ENCODE measurements around the gene ZBED6. TPM values are rescaled to one million over a fixed set of nuclear protein-coding genes. Genes with fewer than 3 reads are reported as not detected.

ZBED6 gene
- total RNA-seq, 1 experiment from 2014 or later = 13.1 TPM

- Histone ChIP-seq H2BK20ac (ENCODE audit: low read depth, low read length, poor library complexity, severe bottlenecking) (no peak overlapping the region), H3K18ac (ENCODE audit: insufficient read length, low read depth, low read length) (no peak overlapping the region), H2AK5ac (ENCODE audit: insufficient read length, low read length) (no peak overlapping the region), H2AFZ (ENCODE audit: low read length) (no peak overlapping the region), H3K9me3 (ENCODE audit: control insufficient read depth, low read depth, low read length) (no peaks in the 10 kb centered on the region), H3K56ac (ENCODE audit: insufficient read length, low read depth, low read length) (no peak overlapping the region), H4K91ac (ENCODE audit: insufficient read length, low read depth, low read length) (no peak overlapping the region), H3K23me2 (ENCODE audit: insufficient read length, low read depth, low read length, poor library complexity, severe bottlenecking) (no peaks in the 10 kb centered on the region), H3K27me3 (ENCODE audit: insufficient read depth, low read length) (no peaks in the 10 kb centered on the region), H4K5ac (ENCODE audit: insufficient read length, low read depth, low read length) (no peak overlapping the region), H3K4ac (ENCODE audit: low read depth, low read length) (no peak overlapping the region), H3K79me2 (ENCODE audit: insufficient read depth, low read length) (no peaks in the 10 kb centered on the region), H2BK12ac (ENCODE audit: insufficient read length, low read depth, low read length) (no peak overlapping the region), H3K14ac (ENCODE audit: insufficient read depth, low read length) (no peak overlapping the region), H3K4me2 (ENCODE audit: insufficient read depth, insufficient read length, low read length) (no peak overlapping the region), H2BK5ac (ENCODE audit: insufficient read length, low read length) (no peak overlapping the region), H4K8ac (replicated peaks; ENCODE audit: insufficient read length, low read depth, low read length) (no peak overlapping the region), H3K79me1 (ENCODE audit: insufficient read depth, low read depth, low read length, poor library complexity, severe bottlenecking) (no peaks in the 10 kb centered on the region), H2BK15ac (ENCODE audit: low read depth, low read length) (no peak overlapping the region), H3K23ac (ENCODE audit: insufficient read length, low read depth, low read length) (no peak overlapping the region), H4K20me1 (ENCODE audit: control insufficient read depth, insufficient read depth, insufficient read length) (no peaks in the 10 kb centered on the region), H3K9ac (ENCODE audit: extremely low read depth, insufficient read length, low read length) (no peak overlapping the region), H3T11ph (ENCODE audit: low read length) (no peak overlapping the region), H3K4me1 (ENCODE audit: insufficient read depth, low read length) (no peaks in the 10 kb centered on the region), H3K27ac (ENCODE audit: insufficient read length, low read depth, low read length) (no peak overlapping the region), H2BK120ac (ENCODE audit: low read depth, low read length, poor library complexity, severe bottlenecking) (no peak overlapping the region)
- no peak for DNase-seq
- Mint-ChIP-seq H3K27me3 (ENCODE audit: low read depth) (no peaks in the 10 kb centered on the region), H3K27ac (no peak overlapping the region), H3K4me3 (no peak overlapping the region), H3K36me3 (ENCODE audit: insufficient read depth in 1 of 3, low read depth in 3 of 3) (peaks cover 66 to 91% (median 85%) of the 10 kb centered on the region in 3 experiments), H3K4me1 (peaks cover 4 to 8% of the 10 kb centered on the region in 2 experiments), H3K9me3 (peaks cover 21% of the 10 kb centered on the region in 2 experiments)
- no peak for TF ChIP-seq CTCF (conservative IDR thresholded peaks at IDR 0.05)
- 100% methylated on average over 2 of the region's 5 CpGs for WGBS (ENCODE audit: extremely low coverage, insufficient read length, low lambda C conversion rate)
These were observed 43.7 kb downstream of the ZBED6 start for GRCh38 chr1:203839081-203839480.

Measured in H9 (cell line).